Stimulated activated naive CD4-positive, alpha-beta T cell treated with Interleukin-2 at 50 U/mL for 16 hours (primary cell): ENCODE results near the gene RELT.

Experiments
- DNase-seq: peaks from one replicate; lab custom pipeline; 2025; lab: John Stamatoyannopoulos, UW

RELT gene

DNA sequence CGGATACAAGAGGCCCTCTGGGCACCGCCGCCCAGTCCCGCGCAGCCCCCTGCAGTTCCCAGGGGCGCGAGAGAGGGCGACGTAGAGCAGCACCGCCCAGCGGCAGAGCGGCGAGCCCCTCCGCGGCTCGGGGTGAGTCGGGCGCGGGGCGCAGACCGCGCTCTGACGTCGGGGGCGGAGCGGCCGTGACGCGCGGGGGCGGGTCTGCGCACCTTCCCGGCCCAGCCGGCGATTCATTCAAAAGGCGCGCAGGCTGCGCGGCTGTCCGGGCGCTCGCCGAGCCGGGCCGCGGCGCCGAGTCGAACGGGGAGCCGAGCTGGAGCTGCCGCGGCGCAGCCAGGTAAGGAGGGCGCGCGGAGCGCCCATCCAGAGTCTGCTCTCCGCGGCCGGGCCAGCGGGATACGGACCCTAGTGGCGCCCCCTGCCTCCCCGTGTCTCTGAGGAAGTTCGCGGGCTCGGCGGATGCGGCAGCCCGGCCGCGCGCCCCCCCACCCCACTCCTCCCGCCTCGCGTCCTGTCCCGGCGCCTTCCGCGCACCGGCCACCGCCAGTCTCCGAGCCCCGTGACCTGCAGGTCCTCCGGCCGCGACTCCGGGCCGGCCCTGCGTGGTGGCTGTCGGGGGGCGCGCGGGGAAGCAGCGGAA is at the start of gene RELT:
TSS of gene RELT (plus strand) at position 240 of the 643 bp plus-strand sequence. CDS start 12,738 bp downstream, outside the sequence.
- DNase-seq = peak; percentile 87

DNA sequence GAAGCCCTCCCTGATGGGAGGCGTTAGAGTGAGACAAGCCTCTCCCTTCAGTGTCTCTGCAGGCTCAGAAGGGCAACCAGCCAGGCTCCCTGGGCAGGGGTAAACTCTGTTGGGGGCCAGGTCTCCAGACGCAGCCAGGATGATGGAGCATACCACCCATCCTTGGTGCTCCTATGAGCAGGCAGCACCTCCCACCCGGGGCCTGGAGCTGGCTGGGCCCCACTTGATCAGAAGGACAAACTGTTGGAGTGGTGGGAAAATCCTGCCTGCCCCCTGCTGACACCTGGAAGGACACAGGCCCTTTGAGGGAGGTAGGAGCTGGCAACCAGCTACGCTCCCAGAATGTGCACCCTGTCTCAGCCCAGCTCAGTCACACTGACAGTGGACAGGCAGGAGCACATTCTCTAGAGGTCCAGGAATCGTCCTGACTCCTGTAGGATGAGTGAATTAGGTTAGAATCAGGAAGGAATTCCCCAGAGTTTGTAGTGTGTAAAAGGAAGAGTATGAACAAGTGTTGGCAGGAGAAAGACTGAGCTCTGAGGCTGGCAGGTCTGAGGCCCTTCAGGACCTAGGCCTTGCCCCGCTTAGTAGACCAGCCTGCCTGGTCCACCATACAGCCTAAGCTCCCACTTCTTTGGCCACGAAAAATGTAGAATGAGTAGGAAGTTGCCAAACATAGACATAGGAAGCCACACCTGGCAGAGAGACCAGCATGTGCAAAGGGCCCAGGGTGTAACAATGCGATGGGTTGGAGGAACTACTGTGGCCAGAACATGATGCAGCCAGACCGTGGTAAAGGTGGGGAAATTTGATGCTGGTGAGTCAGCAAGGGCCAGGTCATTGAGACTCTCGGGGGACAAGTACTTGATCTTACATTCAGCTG is 49.0 kb upstream of the RELT start:
- DNase-seq = no peak

GRCh38 chr11:73327812-73328364 is 48.3 kb upstream of the RELT start:
- DNase-seq = no peak

- DNase-seq = no peak
Measured at GRCh38 chr11:73330569-73331093, 45.6 kb upstream of the RELT start.

- no peak for DNase-seq
Measured at GRCh38 chr11:73331138-73331916, 44.9 kb upstream of the RELT start.

DNA sequence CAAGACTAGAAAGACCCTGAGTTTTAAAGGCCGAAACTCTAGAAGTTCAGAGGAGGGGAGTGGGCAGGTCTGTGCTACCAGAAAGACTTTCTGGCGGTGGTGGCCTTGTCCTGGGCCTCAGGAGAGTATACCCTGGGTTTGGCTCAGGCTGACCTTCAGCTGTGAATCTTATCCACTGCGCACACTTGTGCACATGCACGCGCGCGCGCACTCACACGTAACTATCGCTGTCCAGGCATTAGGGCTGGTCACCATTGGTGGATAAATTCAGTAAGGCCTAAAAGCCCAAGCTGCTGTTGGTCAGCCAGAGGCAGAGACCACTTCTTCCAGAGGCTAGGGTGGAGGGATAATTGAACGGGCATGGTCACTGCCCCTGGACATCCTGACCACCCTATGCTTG is 43.0 kb upstream of the RELT start:
- no peak for DNase-seq

DNA sequence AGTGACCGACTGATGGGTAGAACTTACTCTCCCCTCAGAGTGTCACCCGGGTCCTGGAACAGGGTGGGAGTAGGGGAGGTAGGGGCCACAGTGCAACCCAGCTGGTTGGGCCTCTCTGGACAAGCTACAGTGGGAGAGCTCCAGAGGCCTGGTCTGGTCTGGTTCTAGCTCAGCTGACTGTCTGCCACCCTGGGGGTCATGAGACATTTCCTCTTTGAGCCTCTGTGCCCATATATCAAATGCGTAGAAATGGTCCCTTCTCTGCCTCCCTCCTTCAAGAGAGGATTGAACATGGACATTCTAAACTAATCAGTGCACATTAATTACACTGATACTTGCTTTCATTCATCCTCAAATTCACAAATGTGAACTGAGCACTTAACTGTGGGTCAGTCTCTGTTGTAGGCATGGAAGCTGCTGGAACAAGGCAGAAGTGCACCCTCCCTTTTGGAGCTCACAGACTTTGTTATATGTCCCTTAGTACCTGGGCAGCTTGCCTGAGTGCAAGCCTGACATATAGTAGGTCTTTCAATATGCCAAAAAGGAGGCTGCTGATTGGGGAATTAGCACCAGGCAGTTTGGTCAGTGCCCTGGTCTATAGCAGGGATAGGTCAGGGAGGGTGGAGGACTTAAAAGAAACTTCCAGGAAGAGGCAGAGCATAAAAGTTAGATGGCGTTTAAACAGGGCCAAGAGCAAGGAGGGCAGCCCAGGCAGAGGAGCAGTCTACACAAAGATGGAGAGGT is 42.4 kb upstream of the RELT start:
- DNase-seq = no peak

DNA sequence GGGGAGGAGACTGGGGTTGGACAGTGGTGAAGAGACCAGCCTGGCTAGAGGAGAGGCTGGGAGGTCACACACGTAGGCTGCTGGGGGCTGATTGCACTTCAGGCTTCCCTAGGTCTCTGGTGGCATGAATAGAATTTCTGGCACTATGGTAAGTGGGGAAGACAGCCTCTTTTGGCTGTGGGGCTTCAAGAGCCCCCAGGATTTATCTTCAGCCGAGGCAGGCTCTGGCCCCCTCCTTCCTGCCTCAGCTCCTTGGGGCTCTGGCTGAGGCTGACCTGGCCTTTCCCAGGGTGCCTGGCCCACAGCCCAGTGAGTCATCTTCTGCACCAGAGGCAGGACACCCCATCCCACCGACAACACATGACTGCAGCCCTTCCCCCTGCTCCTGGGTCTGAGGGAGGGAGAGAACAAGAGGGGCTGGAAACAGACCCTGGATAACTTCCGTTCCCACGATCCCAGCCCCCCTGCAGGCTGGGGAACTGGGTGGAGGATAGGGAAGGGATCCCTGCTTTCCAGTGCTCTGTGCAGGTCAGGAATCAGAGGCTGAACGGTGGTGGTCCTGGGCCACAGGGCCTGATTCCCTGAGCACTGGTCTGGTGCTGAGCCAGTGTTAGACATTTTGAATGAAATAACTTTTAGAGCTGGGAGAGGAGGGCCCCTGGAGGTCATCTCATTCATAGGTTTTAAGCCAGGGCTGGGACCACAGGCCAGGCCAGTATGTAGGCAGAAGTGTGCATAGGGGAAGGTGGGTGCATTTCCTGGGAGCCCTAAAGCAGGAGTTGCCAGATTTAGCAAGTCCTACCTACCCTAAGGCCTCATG is 41.6 kb upstream of the RELT start:
- DNase-seq = no peak

- peak; percentile 69 for DNase-seq
Measured at GRCh38 chr11:73335204-73335923, 40.8 kb upstream of the RELT start.

GRCh38 chr11:73337846-73338245 is 38.4 kb upstream of the RELT start:
- no peak for DNase-seq

GRCh38 chr11:73338279-73338678 is 37.9 kb upstream of the RELT start:
- no peak for DNase-seq

DNA sequence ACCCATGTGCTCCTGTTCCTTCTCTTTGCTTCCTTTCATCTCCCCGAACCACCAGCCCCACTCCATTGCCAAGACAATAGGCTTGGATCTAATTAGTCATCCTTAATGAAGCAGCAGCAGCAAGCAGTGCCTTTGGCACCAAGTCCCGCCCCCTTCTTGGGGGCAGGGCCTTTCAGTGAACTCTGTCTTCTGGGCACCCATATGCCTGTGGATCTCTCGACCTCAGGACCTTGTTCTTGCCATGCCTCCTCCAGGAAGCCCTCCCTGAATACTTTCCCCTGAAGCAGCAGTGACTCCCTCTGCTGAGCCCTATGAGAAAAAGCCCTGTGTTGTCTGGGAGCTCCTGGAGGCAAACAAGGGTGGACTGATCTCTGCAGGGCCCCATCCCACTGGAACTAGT is 36.0 kb upstream of the RELT start:
- DNase-seq = no peak

DNA sequence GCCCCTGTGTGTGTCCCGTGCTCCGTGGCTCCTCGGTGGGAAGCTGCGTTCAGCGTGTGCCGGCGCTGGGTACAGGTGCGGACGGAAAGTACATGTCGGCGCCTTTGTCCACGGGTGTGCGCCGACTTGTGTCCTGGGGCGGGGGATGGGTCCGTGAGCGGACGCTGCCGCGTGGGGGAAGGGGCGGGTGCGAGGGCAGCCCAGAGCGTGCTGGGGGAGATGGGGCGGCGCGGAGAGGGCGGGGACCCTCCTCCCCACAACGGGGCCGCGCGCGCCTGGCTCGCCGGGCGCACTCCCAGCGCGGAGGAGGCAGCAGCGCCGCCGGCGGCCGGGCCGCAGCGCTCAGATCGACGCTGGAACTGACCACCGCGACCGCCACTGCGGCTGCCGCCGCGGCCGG is 33.6 kb upstream of the RELT start:
- DNase-seq = no peak

DNA sequence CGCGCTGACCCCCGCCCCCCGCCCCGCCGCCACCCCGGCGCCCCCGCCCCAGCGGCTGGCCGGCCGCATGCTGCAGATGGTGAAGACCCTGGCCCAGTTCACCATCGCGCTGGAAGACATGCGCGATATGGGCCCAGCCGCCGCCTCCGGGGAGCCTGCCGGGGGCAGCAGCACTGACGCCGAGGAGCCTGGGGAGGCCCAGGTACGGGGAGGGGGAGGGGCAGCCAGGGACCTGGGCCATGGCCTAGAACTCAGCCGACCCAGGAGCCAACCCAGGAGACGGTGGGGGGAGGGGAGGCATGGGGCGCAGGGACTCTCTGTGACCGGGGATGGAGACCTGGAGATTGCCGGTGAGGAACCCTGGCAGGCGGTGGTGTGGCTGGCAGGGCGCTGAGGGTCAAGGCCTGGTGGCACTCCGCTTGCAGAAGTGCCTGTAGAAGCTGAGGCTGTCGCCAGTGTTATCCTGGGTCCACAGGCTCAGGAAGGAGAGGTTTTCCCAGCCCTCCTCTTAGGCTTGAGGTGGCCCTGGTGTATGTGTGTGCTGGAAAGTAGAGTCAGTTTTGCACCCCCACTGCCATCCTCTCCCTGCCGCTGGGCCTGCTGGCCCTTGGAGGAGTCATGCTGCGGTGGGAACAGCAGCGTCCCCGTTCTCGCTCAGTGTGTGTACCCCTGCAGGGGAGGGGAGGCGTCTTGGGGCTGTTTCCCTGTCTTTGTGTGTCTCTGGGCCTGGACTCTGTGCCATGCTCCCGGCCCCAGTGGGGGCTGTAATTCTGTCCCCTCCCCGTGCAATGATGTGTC is 32.9 kb upstream of the RELT start:
- no peak for DNase-seq

GRCh38 chr11:73344191-73344607 is 32.0 kb upstream of the RELT start:
- DNase-seq = no peak

GRCh38 chr11:73345481-73346160 is 30.6 kb upstream of the RELT start:
- no peak for DNase-seq

- DNase-seq = no peak
Measured at GRCh38 chr11:73346186-73346935, 29.8 kb upstream of the RELT start.

GRCh38 chr11:73347067-73347466 is 29.1 kb upstream of the RELT start:
- DNase-seq = no peak
